Adrenal gland (tissue), 5 donors: Measurements from ENCODE around the gene CFAP45.

Experiments used
- CTCF ChIP-seq, 6 experiments: fragments of 450-650 bp in 4 of 6; fragments of 200-600 bp in 2 of 6; sonication (generic) in 1 of 6; IDR thresholded peaks; 1 replicate in 5 of 6; 2 replicates in 1 of 6; pipeline versions ENCODE4 v1.5.1 to v1.8.0; 2016 to 2021; ENCODE audit warnings: antibody characterized with exemption in 6 of 6, mild to moderate bottlenecking in 2 of 6, moderate library complexity in 1 of 6
- POLR2A ChIP-seq, 2 donors: fragments of 450-650 bp; IDR thresholded peaks; one replicate each; pipeline ENCODE4 v1.6.1; 2017; ENCODE audit warnings: antibody characterized with exemption in 2 of 2, mild to moderate bottlenecking in 2 of 2, moderate library complexity in 1 of 2
- donor health status: DM: no; HTN: no; CAD: no.

GRCh38 chr1:159866905-159867663 is 32.9 kb downstream of the CFAP45 start:
- no peak for TF ChIP-seq CTCF (IDR thresholded peaks at IDR 0.05)
- TF ChIP-seq POLR2A (IDR thresholded peaks at IDR 0.05): no peak
